Endothelial cell (in vitro differentiated cells): ENCODE results near the gene CPED1. TPM values are rescaled to one million over a fixed set of nuclear protein-coding genes. Genes with fewer than 3 reads are reported as not detected.
"Not testable (repeated sequence)": the region's sequence is repeated elsewhere in the genome, so short reads cannot be mapped to it uniquely, and the experiment has no call there.

Experiments used
- DNase-seq: peaks from one replicate; pipeline ENCODE4 v3.0.0; 2021; ENCODE audit warnings: low spot score
- H3K27ac Mint-ChIP-seq: one replicate; pipeline ENCODE4 v1.8.0; 2021; ENCODE audit warnings: mixed read lengths, inconsistent platforms; ENCODE audit not compliant: unreplicated experiment
- H3K27me3 Mint-ChIP-seq: one replicate; pipeline ENCODE4 v1.8.0; 2021; ENCODE audit warnings: mild to moderate bottlenecking, moderate library complexity, mixed read lengths, inconsistent platforms; ENCODE audit not compliant: unreplicated experiment
- H3K36me3 Mint-ChIP-seq: one replicate; pipeline ENCODE4 v1.8.0; 2021; ENCODE audit warnings: mild to moderate bottlenecking, low read depth, mixed read lengths, inconsistent platforms; ENCODE audit not compliant: unreplicated experiment
- H3K4me1 Mint-ChIP-seq: one replicate; pipeline ENCODE4 v1.8.0; 2021; ENCODE audit warnings: mild to moderate bottlenecking, mixed read lengths, inconsistent platforms; ENCODE audit not compliant: unreplicated experiment
- H3K4me3 Mint-ChIP-seq: one replicate; pipeline ENCODE4 v1.8.0; 2021; ENCODE audit warnings: mild to moderate bottlenecking, mixed read lengths, inconsistent platforms; ENCODE audit not compliant: unreplicated experiment
- H3K9me3 Mint-ChIP-seq: one replicate; pipeline ENCODE4 v1.8.0; 2021; ENCODE audit warnings: mixed read lengths, inconsistent platforms; ENCODE audit not compliant: unreplicated experiment
- CTCF ChIP-seq: fragments of 200-600 bp; sonication (generic); IDR thresholded peaks from one replicate; pipeline ENCODE4 v1.5.0; 2021; ENCODE audit warnings: antibody characterized with exemption; ENCODE audit not compliant: unreplicated experiment
- total RNA-seq: library from RNA; stranded (reverse); fragmentation: NEBNext Ultra II Directional; extraction: Animal tissue kit (Norgen Biotek cat#: 25700); gene quantifications from one replicate; pipeline ENCODE4 v1.2.1, GENCODE V29; 2021; ENCODE audit not compliant: unreplicated experiment

CPED1 gene
- total RNA-seq, 1 donor from 2014 or later, result 1.8 TPM

DNA sequence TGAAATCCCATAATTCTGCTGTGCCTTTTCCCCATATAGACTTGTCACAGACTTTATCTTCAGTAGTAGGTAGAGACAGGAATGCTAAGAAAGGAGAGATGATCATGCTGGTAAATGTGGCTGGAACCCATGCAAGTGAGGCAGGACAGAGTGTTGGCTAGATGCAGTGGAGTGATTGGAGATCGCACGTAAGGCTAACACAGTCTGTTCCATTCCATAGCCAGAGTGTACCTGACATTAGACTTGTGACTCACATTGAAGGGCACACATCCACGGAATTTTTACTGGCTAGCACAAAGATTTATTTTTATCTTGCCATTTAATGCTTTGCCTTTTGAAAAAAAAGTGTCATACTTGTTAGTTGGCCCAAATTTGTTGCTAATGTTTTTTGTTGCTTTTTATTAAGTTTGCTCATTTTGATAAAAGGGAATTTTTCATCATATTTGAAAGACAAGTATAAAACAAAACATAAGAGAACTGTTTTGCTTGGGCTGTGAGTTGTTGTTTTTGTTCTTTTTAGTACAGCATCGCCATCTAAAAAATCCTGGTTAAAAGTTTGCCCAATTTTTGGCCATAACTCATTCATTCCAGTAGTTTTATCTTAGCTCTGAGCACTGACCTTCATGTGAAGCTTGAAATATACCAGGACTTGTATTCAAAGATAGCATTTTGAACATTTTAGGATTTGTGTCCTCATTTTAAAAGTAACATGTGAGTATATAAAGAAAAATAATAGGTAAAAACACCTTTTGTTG, 81.0 kb downstream of the CPED1 start:
- no peak for DNase-seq
- Mint-ChIP-seq H3K4me1 (no peaks in the 10 kb centered on the region), H3K27ac (no peak overlapping the region), H3K36me3 (no peaks in the 10 kb centered on the region), H3K4me3 (no peak overlapping the region), H3K27me3 (no peaks in the 10 kb centered on the region), H3K9me3 (no peaks in the 10 kb centered on the region)
- no peak for TF ChIP-seq CTCF

DNA sequence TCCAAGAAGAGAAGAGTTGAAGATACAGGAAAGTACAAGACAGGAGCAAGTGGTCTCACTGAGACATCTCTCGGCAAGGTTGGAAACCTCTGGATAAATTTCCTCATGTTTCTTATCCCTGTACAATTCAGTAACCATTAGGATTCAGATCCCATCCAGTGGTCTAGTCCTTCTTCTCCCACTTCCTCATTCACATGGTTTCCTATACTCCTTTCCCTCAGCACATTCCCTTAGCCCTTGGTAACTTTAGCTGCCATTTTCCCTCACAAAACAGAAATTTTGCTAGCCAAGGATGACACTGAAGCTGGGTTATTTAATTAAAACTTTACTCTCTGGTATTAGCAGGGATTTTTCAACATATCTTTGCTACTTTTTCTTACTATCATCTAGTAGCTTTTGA, 82.6 kb downstream of the CPED1 start:
- no peak overlapping the region for H3K27ac Mint-ChIP-seq
- H3K4me3 Mint-ChIP-seq, result no peak overlapping the region
- H3K9me3 Mint-ChIP-seq, result no peaks in the 10 kb centered on the region
- DNase-seq, result no peak
- no peaks in the 10 kb centered on the region for H3K36me3 Mint-ChIP-seq
- TF ChIP-seq CTCF, result no peak
- no peaks in the 10 kb centered on the region for H3K27me3 Mint-ChIP-seq
- H3K4me1 Mint-ChIP-seq, result no peaks in the 10 kb centered on the region

DNA sequence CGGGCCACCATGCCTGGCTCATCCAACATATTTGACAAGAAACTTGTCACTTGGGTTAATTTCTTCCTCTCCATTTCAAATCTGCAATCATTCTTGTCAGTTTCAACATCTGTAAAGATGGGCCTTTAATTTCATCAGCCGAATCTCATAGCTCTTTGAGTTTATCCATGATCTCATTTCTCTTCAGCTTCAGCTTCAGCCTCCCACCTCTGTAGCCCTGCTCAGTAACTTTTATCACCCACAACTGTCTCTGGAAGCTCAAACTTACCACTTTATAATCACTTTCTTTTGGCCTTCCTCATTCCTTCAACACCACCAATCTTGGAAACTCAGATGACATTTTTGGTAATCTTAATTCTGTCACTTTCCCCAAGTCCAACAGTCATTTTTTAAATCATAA, 83.2 kb downstream of the CPED1 start:
- no peak overlapping the region for H3K27ac Mint-ChIP-seq
- no peaks in the 10 kb centered on the region for H3K27me3 Mint-ChIP-seq
- no peak overlapping the region for H3K4me3 Mint-ChIP-seq
- TF ChIP-seq CTCF, result no peak
- H3K36me3 Mint-ChIP-seq, result no peaks in the 10 kb centered on the region
- no peak for DNase-seq
- H3K9me3 Mint-ChIP-seq, result no peaks in the 10 kb centered on the region
- no peaks in the 10 kb centered on the region for H3K4me1 Mint-ChIP-seq

- no peaks in the 10 kb centered on the region for H3K4me1 Mint-ChIP-seq
- DNase-seq, result no peak
- H3K9me3 Mint-ChIP-seq, result no peaks in the 10 kb centered on the region
- no peak for TF ChIP-seq CTCF
- no peak overlapping the region for H3K27ac Mint-ChIP-seq
- no peaks in the 10 kb centered on the region for H3K36me3 Mint-ChIP-seq
- H3K27me3 Mint-ChIP-seq, result no peaks in the 10 kb centered on the region
- H3K4me3 Mint-ChIP-seq, result no peak overlapping the region
Observed at GRCh38 chr7:121072826-121073225, 84.3 kb downstream of the CPED1 start.

GRCh38 chr7:121073463-121074099, 85.1 kb downstream of the CPED1 start:
- Mint-ChIP-seq H3K9me3 (no peaks in the 10 kb centered on the region), H3K27ac (no peak overlapping the region), H3K4me3 (no peak overlapping the region), H3K36me3 (no peaks in the 10 kb centered on the region), H3K27me3 (no peaks in the 10 kb centered on the region), H3K4me1 (no peaks in the 10 kb centered on the region)
- DNase-seq, result no peak
- TF ChIP-seq CTCF, result no peak

DNA sequence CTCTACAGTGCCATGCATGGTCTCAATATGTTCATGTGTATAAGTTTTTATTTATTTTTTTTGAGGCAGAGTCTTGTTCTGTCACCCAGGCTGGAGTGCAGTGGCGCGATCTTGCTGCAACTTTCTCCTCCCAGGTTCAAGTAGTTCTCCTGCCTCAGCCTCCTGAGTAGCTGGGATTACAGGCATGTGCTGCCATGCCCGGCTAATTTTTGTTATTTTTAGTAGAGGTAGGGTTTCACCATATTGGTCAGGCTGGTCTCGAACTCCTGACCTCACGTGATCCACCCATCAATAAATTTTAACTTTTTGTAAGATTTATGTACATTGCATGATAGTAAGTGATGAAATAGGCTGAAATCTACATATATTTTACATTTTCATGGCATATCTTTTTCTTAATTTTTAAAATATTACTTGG, 86.9 kb downstream of the CPED1 start:
- not testable (repeated sequence) for H3K27me3 Mint-ChIP-seq, H3K36me3 Mint-ChIP-seq, H3K9me3 Mint-ChIP-seq, DNase-seq, H3K27ac Mint-ChIP-seq, H3K4me3 Mint-ChIP-seq, H3K4me1 Mint-ChIP-seq
